Ovary (tissue), 9 donors: ENCODE measurements around the gene OPCML. TPM values are rescaled to one million over a fixed set of nuclear protein-coding genes. Genes with fewer than 3 reads are reported as not detected.

Experiments used
- DNase-seq, 5 donors: peaks; one replicate each; pipeline ENCODE4 v3.0.0-alpha.2; 2019 to 2020
- H3K27ac ChIP-seq, 2 donors: fragments of 200-600 bp; one replicate each; pipeline versions ENCODE4 v1.5.1 to v1.8.0; 2019 to 2022
- H3K27me3 ChIP-seq: fragments of 200-600 bp; one replicate; pipeline ENCODE4 v1.8.0; 2022
- H3K36me3 ChIP-seq: fragments of 200-600 bp; sonication (generic); one replicate; pipeline ENCODE4 v1.5.1; 2019
- H3K4me1 ChIP-seq: one replicate; pipeline ENCODE4 v1.8.1; 2013; ENCODE audit warnings: mild to moderate bottlenecking, moderate library complexity; ENCODE audit not compliant: insufficient read depth
- H3K4me3 ChIP-seq: fragments of 200-600 bp; sonication (generic); one replicate; pipeline ENCODE4 v1.5.1; 2017
- H3K9me3 ChIP-seq, 2 donors: fragments of 200-600 bp in 1 of 2; sonication (generic) in 1 of 2; one replicate each; pipeline versions ENCODE4 v1.5.1 to v1.8.1; 2013 to 2019; ENCODE audit warnings: mild to moderate bottlenecking in 1 of 2, moderate library complexity in 1 of 2
- CTCF ChIP-seq, 3 donors: fragments of 450-650 bp in 2 of 3; fragments of 200-600 bp in 1 of 3; IDR thresholded peaks; one replicate each; pipeline versions ENCODE4 v1.5.1 to v1.8.0; 2016 to 2022; ENCODE audit warnings: antibody characterized with exemption in 3 of 3, mild to moderate bottlenecking in 1 of 3
- EP300 ChIP-seq: sonication (generic); formaldehyde crosslinking; IDR thresholded peaks from one replicate; pipeline ENCODE4 v1.6.1; 2017; ENCODE audit warnings: antibody characterized with exemption
- POLR2A ChIP-seq: fragments of 450-650 bp; IDR thresholded peaks from one replicate; pipeline ENCODE4 v1.6.1; 2017; ENCODE audit warnings: antibody characterized with exemption, mild to moderate bottlenecking, moderate library complexity
- WGBS, 3 donors: extraction: QIAGEN DNeasy Blood & Tissue Kit in 1 of 3; methylation state at CpG; one replicate each; pipeline versions ENCODE4 v1.1.5 to v1.1.7; 2013 to 2017; 5-methylcytosine and 5-hydroxymethylcytosine counted together
- intact Hi-C, 4 donors: fragments of 100-400 bp; cut with DNase I; formaldehyde crosslinking; loops; one replicate each; pipeline versions ENCODE4 v1.11.0 to v1.15.1; 2022 to 2023
- polyA plus RNA-seq, 2 donors: library from polyadenylated mRNA; stranded (reverse); fragments of 200-250 nt in 1 of 2; fragments of 350-450 nt in 1 of 2; fragmentation: Illumina TruSeq in 1 of 2; extraction: RNeasy Lipid Tissue Mini Kit (QIAGEN cat#74804) in 1 of 2; gene quantifications; one replicate each; pipeline ENCODE4 v1.2.3, GENCODE V29; 2013 to 2014
- total RNA-seq, 7 donors: library from RNA; depleted of rRNA in 2 of 7; stranded (reverse); fragments of >200 nt in 2 of 7; fragmentation: NEBNext Ultra II Directional in 3 of 7; extraction: Animal tissue kit (Norgen Biotek cat#: 25700) in 3 of 7; gene quantifications; one replicate each; pipeline versions ENCODE4 v1.1.0 to v1.2.4, GENCODE V29; 2016 to 2023
- donor health status: DM: no; HTN: no; CAD: no; lungs with moderate emphysema.
- donor health status: DM: no; HTN: no; CAD: no.
- donor health status: Bipolar disorder and iron deficiency.
- donor health status: DM: yes; HTN: yes; CAD: no.
- donor health status: DM: no; HTN: no; CAD: no.
- donor health status: DM: yes; HTN: yes; CAD: no.

OPCML gene
- total and polyA plus RNA-seq, 9 donors = under 0.01 to 2.8 (median 0.32) TPM; not detected in 2

- no peak overlapping the region for H3K27ac ChIP-seq
- H3K36me3 ChIP-seq = no peaks in the 10 kb centered on the region
- no peaks in the 10 kb centered on the region for H3K9me3 ChIP-seq
- H3K4me3 ChIP-seq = no peak overlapping the region
- no peaks in the 10 kb centered on the region for H3K27me3 ChIP-seq
- DNase-seq = no peak
- intact Hi-C loops = no loop called here
- no peak for TF ChIP-seq CTCF (IDR thresholded peaks at IDR 0.05)
- TF ChIP-seq EP300 = no peak
- TF ChIP-seq POLR2A = no peak
- WGBS, 3 donors = 44 to 52% (median 47%) methylated on average over 7 of the region's 7 CpGs
- H3K4me1 ChIP-seq = no peaks in the 10 kb centered on the region
Measured at GRCh38 chr11:133046252-133046651, 486.0 kb downstream of the OPCML start.

- intact Hi-C loops = no loop called here
- 37 to 45% (median 38%) methylated on average over 29 of the region's 29 CpGs for WGBS, 3 donors
- no peaks in the 10 kb centered on the region for H3K9me3 ChIP-seq
Measured at GRCh38 chr11:133041928-133042882, 490.1 kb downstream of the OPCML start.

GRCh38 chr11:133041181-133041580, 491.1 kb downstream of the OPCML start:
- no peak overlapping the region for H3K4me3 ChIP-seq
- H3K27me3 ChIP-seq = no peaks in the 10 kb centered on the region
- no peaks in the 10 kb centered on the region for H3K9me3 ChIP-seq
- intact Hi-C loops = no loop called here
- H3K4me1 ChIP-seq = no peaks in the 10 kb centered on the region
- no peak for DNase-seq
- no peaks in the 10 kb centered on the region for H3K36me3 ChIP-seq
- 50 to 60% (median 57%) methylated on average over 4 of the region's 4 CpGs for whole genome bisulfite sequencing, 3 donors
- TF ChIP-seq POLR2A (no peak), CTCF (IDR thresholded peaks at IDR 0.05) (no peak), EP300 (no peak)
- no peak overlapping the region for H3K27ac ChIP-seq

More at GRCh38 chr11:133041928-133042882, 490.1 kb downstream of the OPCML start:
- no peak overlapping the region for H3K4me3 ChIP-seq
- H3K27me3 ChIP-seq = no peaks in the 10 kb centered on the region
- no peak for DNase-seq
- no peaks in the 10 kb centered on the region for H3K4me1 ChIP-seq
- TF ChIP-seq POLR2A = no peak
- TF ChIP-seq CTCF (IDR thresholded peaks at IDR 0.05) = no peak
- H3K36me3 ChIP-seq = no peaks in the 10 kb centered on the region
- H3K27ac ChIP-seq = no peak overlapping the region

GRCh38 chr11:133040289-133040900, 491.9 kb downstream of the OPCML start:
- TF ChIP-seq POLR2A (no peak), EP300 (no peak), CTCF (IDR thresholded peaks at IDR 0.05) (no peak)
- WGBS, 3 donors = 43 to 46% (median 44%) methylated on average over 8 of the region's 8 CpGs
- H3K27me3 ChIP-seq = no peaks in the 10 kb centered on the region
- H3K9me3 ChIP-seq = no peaks in the 10 kb centered on the region
- no peak overlapping the region for H3K4me3 ChIP-seq
- intact Hi-C loops = no loop called here
- no peak for DNase-seq
- H3K27ac ChIP-seq = no peak overlapping the region
- no peaks in the 10 kb centered on the region for H3K4me1 ChIP-seq
- no peaks in the 10 kb centered on the region for H3K36me3 ChIP-seq
